ACHN (cell line): ENCODE results near the gene ARL8B.
"Not testable (repeated sequence)": the region's sequence is repeated elsewhere in the genome, so short reads cannot be mapped to it uniquely, and the experiment has no call there.

ENCODE experiments used
- DNase-seq: peaks from one replicate; pipeline ENCODE4 v3.0.0-alpha.2; 2015
- in situ Hi-C: cut with HindIII; loops from 2 replicates; pipeline ENCODE4 v1.10.0; 2017; ENCODE audit warnings: low sequenced_read_pairs, low pct_ligation_motif_present, low pct_unique_long_range_greater_than_20kb

ARL8B gene

GRCh38 chr3:5170975-5171374 is 48.9 kb downstream of the ARL8B start:
- in situ Hi-C loops, result no loop called here
- no peak for DNase-seq

GRCh38 chr3:5172018-5172417 is 49.9 kb downstream of the ARL8B start:
- DNase-seq, result no peak
- in situ Hi-C loops, result no loop called here

DNA sequence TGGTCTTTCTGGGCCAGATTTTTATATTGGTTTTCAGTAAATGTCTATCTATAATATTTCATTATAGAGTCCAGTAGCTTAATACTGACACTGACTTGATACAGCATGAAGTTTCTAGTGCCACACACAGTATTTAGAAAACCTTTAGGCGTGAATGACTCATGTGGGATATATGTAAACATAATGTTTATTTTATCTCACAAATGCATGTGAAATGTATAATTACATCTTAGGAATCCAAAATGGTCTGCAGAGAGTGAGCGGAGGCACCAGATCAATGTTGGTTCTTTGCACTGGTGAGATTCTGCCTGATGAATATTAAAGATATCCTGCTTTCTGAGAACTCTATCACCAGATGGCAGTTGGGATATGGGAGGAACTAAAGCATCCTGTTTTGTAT is 56.9 kb downstream of the ARL8B start:
- DNase-seq, in situ Hi-C loops: not testable (repeated sequence)

GRCh38 chr3:5181469-5182141 is 59.5 kb downstream of the ARL8B start:
- in situ Hi-C loops, result no loop called here
- no peak for DNase-seq

- in situ Hi-C loops, DNase-seq: not testable (repeated sequence)
Measured at GRCh38 chr3:5183714-5184113, 61.6 kb downstream of the ARL8B start.

DNA sequence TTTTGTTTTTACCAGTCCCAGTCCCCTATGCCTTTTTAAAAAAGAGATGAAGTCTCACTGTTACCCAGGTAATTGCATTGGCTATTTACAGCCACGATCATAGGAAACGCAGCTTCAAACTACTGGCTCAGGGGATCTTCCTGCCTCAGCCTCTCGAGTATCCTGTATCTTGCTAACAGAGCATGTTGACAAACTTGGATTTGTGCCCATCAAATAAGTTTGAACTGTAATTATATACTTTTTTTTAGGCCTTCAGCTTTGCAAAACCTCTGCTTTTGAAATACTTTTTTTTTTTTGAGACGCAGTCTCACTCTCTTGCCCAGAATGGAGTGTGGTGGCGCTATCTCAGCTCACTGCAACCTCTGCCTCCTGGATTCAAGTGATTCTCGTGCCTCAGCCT is 62.4 kb downstream of the ARL8B start:
- in situ Hi-C loops, result no loop called here

GRCh38 chr3:5185093-5185673 is 63.1 kb downstream of the ARL8B start:
- in situ Hi-C loops, result no loop called here
- DNase-seq, result no peak

More for the DNA sequence above, 62.4 kb downstream of the ARL8B start:
- DNase-seq, result no peak

GRCh38 chr3:5186089-5186857 is 64.2 kb downstream of the ARL8B start:
- in situ Hi-C loops, result no loop called here
- DNase-seq, result no peak

DNA sequence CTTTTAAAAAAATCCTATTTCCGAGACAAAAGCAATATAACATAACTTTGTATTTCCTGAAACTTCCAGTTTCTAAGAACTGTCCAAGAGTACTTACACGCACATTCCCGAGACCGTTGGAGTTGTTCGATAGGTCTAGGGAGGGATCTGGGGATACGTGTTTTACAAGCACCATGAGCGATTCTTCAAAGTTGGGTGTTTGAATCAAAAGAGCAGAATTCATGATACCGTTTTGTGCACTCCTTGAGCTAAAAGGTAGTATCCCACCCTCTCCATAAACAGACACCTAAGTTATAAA is 64.7 kb downstream of the ARL8B start:
- peak; percentile 40 for DNase-seq
- in situ Hi-C loops, result no loop called here

GRCh38 chr3:5187156-5187919 is 65.2 kb downstream of the ARL8B start, which contains the start of gene EDEM1:
TSS of gene EDEM1 (plus strand) at chr3:5187707. CDS start at chr3:5187806, 99 bp downstream.
- DNase-seq, result peak; percentile 91
- in situ Hi-C loops, result no loop called here

DNA sequence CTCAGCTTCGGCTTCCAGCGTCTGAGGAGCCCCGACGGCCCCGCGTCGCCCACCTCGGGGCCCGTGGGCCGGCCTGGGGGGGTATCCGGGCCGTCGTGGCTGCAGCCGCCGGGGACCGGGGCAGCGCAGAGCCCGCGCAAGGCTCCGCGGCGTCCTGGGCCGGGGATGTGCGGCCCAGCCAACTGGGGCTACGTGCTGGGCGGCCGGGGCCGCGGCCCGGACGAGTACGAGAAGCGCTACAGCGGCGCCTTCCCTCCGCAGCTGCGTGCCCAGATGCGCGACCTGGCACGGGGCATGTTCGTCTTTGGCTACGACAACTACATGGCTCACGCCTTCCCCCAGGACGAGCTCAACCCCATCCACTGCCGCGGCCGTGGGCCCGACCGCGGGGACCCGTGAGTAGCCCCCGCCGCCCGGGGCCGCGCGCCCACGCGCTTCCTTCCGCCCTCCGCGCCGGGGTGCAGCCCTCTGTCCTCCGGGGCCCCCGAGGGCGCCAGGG is 65.9 kb downstream of the ARL8B start:
- in situ Hi-C loops, result no loop called here
- DNase-seq, result peak; percentile 47

DNA sequence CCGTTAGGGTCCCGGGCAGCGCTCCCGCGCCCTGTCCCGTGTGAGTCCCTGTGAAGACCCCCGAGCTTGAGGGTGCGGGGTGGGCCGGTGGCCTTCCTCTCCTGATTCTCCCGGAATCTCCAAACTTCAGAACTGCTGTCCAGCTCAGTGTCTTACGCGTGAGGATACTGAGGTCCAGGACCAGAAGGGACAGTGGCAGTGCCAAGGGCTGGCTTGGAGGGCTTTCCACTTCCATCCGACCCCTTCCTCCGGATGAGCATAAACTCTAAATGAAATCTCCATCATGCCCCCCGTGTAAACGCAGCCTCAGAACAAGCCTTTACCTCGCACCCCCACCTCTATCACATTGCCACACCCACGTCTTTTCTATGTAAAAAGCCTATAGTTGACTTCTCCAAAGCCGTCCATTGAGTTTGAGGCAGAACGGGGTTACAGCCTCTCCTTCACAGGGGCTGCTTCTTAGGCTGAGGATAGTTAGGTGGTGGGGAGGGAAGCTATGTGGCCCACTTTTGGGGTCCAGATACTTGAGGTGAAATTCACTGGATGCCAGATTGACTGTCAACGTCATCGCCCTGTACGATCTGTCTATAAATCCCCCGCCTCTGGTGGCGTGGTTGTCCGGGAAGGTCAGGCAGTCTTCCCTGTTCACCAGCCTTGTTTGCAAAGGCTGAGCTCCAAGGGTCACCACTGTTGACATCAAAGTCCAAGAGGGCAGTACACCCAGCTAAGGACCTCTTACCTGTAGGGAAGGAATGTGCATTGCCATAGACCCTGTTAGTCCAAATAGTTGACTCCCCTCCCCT is 66.5 kb downstream of the ARL8B start:
- in situ Hi-C loops, result no loop called here

DNA sequence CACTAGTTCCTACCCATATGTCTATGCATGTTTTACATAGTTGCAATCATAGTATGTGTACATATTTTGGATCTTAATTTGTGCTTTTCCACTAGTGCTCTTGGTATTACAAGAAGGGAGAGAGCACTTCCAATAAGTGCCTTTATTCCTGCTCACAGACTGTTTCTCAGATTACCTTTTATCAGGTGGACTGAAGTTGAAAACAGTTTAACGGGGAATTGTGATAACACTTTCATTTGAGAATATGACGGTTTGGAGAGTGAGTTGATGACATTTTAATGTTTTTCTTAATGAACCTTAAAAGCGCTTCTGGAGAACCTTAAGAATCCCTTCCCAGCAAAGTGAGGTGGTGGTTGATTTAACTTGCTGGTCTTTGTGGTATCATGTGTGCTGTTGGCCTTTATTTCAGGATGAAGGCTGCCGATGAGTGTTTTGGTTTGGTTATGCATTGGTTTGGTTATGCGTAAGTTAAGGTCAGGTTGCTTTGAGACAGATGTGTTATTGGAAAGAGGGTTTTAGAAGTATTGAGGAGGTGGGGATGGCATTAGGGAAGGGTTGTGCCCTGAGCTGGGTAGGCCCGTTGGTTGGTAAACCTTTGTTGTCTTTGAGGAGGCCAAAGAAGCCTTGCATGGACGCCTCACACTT is 68.2 kb downstream of the ARL8B start:
- DNase-seq, result no peak
- in situ Hi-C loops, result no loop called here

More for the DNA sequence above, 66.5 kb downstream of the ARL8B start:
- peak; percentile 33 for DNase-seq

- in situ Hi-C loops, result no loop called here
- DNase-seq, result no peak
Measured at GRCh38 chr3:5191555-5192304, 69.6 kb downstream of the ARL8B start.

DNA sequence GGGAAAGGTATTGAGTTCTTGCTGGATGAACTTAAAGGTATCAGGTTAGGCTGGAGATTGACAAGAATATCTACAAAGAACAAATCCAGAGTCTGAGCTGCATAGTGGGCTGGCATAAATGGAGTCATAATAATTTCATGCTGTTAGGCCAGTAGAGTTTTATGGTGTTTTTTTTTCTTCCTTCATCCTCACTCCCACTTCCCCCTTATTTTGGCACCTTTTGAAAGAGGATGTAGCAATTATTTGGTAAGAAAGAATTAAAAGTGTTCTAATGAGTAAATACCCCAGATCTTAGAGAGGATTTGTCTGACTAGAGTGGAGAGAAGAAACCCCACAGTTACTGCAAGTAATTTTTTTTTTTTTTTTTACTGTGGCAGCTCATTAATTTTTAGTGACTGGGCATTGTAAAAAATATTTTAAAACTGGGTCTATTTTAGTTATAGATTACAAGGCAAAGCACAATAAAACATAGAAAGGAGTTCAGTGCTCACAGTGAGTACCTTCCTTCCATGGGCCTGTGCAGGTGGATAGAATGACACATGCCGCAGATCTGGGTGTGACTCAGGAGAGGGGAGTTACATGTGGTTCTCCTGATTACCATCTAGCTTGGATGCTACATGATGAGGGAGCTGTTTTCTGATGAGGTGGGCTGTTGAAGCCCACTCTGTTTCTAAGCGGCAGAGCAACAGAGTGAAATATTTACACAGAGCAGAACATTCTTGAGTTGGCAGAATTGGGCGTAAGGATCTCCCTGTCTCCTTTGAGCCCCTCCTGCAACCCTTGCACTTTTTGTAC is 70.7 kb downstream of the ARL8B start:
- in situ Hi-C loops, result no loop called here
- no peak for DNase-seq

DNA sequence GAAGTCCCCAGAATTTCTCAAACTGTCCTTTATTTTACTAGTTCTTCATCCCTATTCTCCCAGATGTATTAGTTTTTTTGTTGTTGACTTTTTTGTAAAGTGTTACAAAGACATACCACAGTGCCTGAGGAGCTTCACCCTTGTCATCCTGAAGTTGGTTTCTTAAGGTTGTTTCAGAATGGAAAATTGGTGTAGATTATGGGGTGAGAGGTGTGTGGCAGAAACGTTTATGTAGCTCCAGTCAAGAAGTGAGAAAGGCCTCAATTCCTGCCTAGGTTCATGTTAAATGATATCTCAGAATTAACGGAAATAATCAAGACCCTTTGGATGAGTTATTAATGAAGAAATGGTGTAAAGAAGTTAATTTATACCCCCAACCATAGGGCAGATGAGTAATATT is 72.2 kb downstream of the ARL8B start:
- in situ Hi-C loops, result no loop called here
- no peak for DNase-seq
